B cell (primary cell): ENCODE data around the gene LRFN4. TPM values are rescaled to one million over a fixed set of nuclear protein-coding genes. Genes with fewer than 3 reads are reported as not detected.

ENCODE experiments used
- ATAC-seq: fragments of 200-7000 bp; cut with Tn5 transposase; one replicate; pipeline ENCODE4 v1.10.0; 2021; ENCODE audit warnings: low read depth, mild to moderate bottlenecking, moderate number of reproducible peaks, moderate library complexity
- CTCF ChIA-PET: fragments of 350-600 bp; sonication (Branson Sonifier 250); formaldehyde crosslinking; loops from one replicate; lab custom pipeline; 2021; ENCODE audit warnings: antibody characterized with exemption, inconsistent platforms; lab: Charles Lee
- POLR2A ChIA-PET: fragments of 350-600 bp; sonication (Branson Sonifier 250); formaldehyde crosslinking; loops from one replicate; lab custom pipeline; 2021; ENCODE audit warnings: antibody characterized with exemption; lab: Charles Lee
- DNase-seq: peaks from one replicate; pipeline ENCODE4 v3.0.0; 2013
- H2AFZ ChIP-seq: 2 replicates; pipeline ENCODE4 v1.6.1; 2012; ENCODE audit warnings: mild to moderate bottlenecking, low read depth, low read length; ENCODE audit not compliant: insufficient read depth, poor library complexity, severe bottlenecking
- H3K27ac ChIP-seq, 2 donors: 1 replicate in 1 of 2; 2 replicates in 1 of 2; pipeline ENCODE4 v1.5.1; 2012 to 2013; ENCODE audit warnings: low read length in 2 of 2, mild to moderate bottlenecking in 2 of 2, moderate library complexity in 1 of 2
- H3K27me3 ChIP-seq, 4 experiments: fragments of 200-600 bp in 1 of 4; sonication (generic) in 1 of 4; replicated peaks in 1 of 4; 1 replicate in 2 of 4; 2 replicates in 2 of 4; pipeline versions ENCODE4 v1.6.1 to v1.7.0; 2013 to 2016; ENCODE audit warnings: low read length in 3 of 4, mild to moderate bottlenecking in 2 of 4, mixed read lengths in 1 of 4, moderate library complexity in 1 of 4; ENCODE audit not compliant: insufficient read depth in 4 of 4, control insufficient read depth in 3 of 4; ENCODE audit errors: control extremely low read depth in 1 of 4
- H3K36me3 ChIP-seq, 2 experiments: replicated peaks in 1 of 2; 1 replicate in 1 of 2; 2 replicates in 1 of 2; pipeline versions ENCODE4 v1.6.1 to v1.7.1; 2013; ENCODE audit warnings: low read length in 1 of 2; ENCODE audit not compliant: insufficient read depth in 2 of 2, control insufficient read depth in 1 of 2; ENCODE audit errors: control extremely low read depth in 1 of 2, extremely low read depth in 1 of 2
- H3K4me1 ChIP-seq, 2 donors: fragments of 200-600 bp in 1 of 2; sonication (generic) in 1 of 2; 1 replicate in 1 of 2; 2 replicates in 1 of 2; pipeline versions ENCODE4 v1.5.1 to v1.6.1; 2013 to 2017; ENCODE audit warnings: low read length in 2 of 2; ENCODE audit not compliant: control insufficient read depth in 2 of 2, insufficient read depth in 2 of 2
- H3K4me2 ChIP-seq: replicated peaks from 2 replicates; pipeline ENCODE3; 2012; ENCODE audit warnings: mild to moderate bottlenecking, low read depth, low read length; ENCODE audit not compliant: poor library complexity, severe bottlenecking
- H3K4me3 ChIP-seq, 5 experiments: fragments of 200-600 bp in 1 of 5; sonication (generic) in 1 of 5; 1 replicate in 3 of 5; 2 replicates in 2 of 5; pipeline versions ENCODE4 v1.5.1 to v1.7.0; 2011 to 2016; ENCODE audit warnings: low read length in 4 of 5, mild to moderate bottlenecking in 4 of 5, low read depth in 2 of 5, control low read depth in 1 of 5, moderate library complexity in 1 of 5; ENCODE audit not compliant: insufficient read depth in 1 of 5; ENCODE audit errors: control extremely low read depth in 1 of 5, extremely low read depth in 1 of 5
- H3K79me2 ChIP-seq: fragments of 200-600 bp; sonication (generic); one replicate; pipeline ENCODE4 v1.6.0; 2016; ENCODE audit warnings: low read length; ENCODE audit not compliant: control insufficient read depth, insufficient read depth
- H3K9ac ChIP-seq: fragments of 200-600 bp; sonication (generic); 2 replicates; pipeline ENCODE4 v1.6.1; 2017; ENCODE audit warnings: mild to moderate bottlenecking, low read length, moderate library complexity
- H3K9me3 ChIP-seq, 3 donors: one replicate each; pipeline versions ENCODE4 v1.6.1 to v1.7.1; 2013; ENCODE audit warnings: low read length in 2 of 3; ENCODE audit not compliant: control insufficient read depth in 2 of 3, insufficient read depth in 1 of 3; ENCODE audit errors: control extremely low read depth in 1 of 3
- H4K20me1 ChIP-seq: 2 replicates; pipeline ENCODE4 v1.6.0; 2012; ENCODE audit warnings: mild to moderate bottlenecking, low read length; ENCODE audit not compliant: insufficient read depth, control insufficient read depth, poor library complexity, severe bottlenecking
- H3K27ac Mint-ChIP-seq: one replicate; pipeline ENCODE4 v1.8.0; 2021; ENCODE audit warnings: mixed read lengths
- H3K27me3 Mint-ChIP-seq: one replicate; pipeline ENCODE4 v1.8.0; 2021; ENCODE audit warnings: mixed read lengths
- H3K4me1 Mint-ChIP-seq: one replicate; pipeline ENCODE4 v1.8.0; 2021; ENCODE audit warnings: mixed read lengths
- H3K4me3 Mint-ChIP-seq: one replicate; pipeline ENCODE4 v1.8.0; 2021; ENCODE audit warnings: mixed read lengths
- H3K9me3 Mint-ChIP-seq: one replicate; pipeline ENCODE4 v1.8.0; 2022; ENCODE audit warnings: mixed read lengths; ENCODE audit not compliant: insufficient read depth
- EZH2 ChIP-seq: IDR thresholded peaks from 2 replicates; pipeline ENCODE4 v1.6.1; 2012; ENCODE audit warnings: borderline replicate concordance, low read depth, mild to moderate bottlenecking, moderate library complexity, low read length; ENCODE audit not compliant: insufficient read depth, poor library complexity, severe bottlenecking
- WGBS: methylation state at CpG from one replicate; pipeline ENCODE4 v1.1.5; 2013; ENCODE audit warnings: missing lambda C conversion rate; ENCODE audit not compliant: insufficient coverage; 5-methylcytosine and 5-hydroxymethylcytosine counted together
- intact Hi-C: fragments of 100-400 bp; cut with micrococcal nuclease; formaldehyde crosslinking; loops from one replicate; pipeline ENCODE4 v1.10.0; 2022
- polyA plus RNA-seq: library from polyadenylated mRNA; depleted of rRNA; stranded (reverse); fragments of >200 nt; gene quantifications from 2 replicates; pipeline ENCODE4 v1.2.3, GENCODE V29; 2012
- total RNA-seq, 2 donors: library from RNA; stranded (reverse); fragments of 120-200 nt in 1 of 2; gene quantifications; 1 replicate in 1 of 2; 2 replicates in 1 of 2; pipeline versions ENCODE4 v1.2.3 to v1.2.4, GENCODE V29; 2013 to 2022
- TF ChIP-seq, protein P1 (sequence below): fragments of 200-600 bp; IDR thresholded peaks from one replicate; pipeline ENCODE4 v1.8.0; 2022; ENCODE audit warnings: antibody characterized with exemption, mild to moderate bottlenecking

LRFN4 gene
- total and polyA plus RNA-seq, 2 donors (not counting 1 experiment from before 2014, with no cell fraction given), result 7.1 to 12.1 TPM

DNA sequence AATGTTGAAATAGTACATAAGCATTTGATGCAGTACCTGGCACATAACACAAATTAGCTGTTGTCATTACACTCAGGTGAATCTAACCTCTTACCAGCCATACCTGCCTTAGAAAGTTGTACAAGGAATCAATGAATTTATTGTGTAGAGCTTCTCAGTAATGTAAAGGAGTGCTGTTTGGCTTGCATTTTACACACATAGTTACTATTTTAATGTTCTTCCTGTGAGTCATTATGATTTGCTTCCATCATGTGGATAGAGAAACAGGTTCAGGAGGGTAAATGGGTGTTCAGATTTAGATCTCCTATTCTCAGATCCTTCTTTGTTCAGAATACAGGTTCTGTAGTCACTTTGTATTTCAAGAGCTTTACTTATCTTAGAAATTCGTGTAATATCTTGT is 41.2 kb upstream of the LRFN4 start:
- Histone ChIP-seq H3K27ac (no peak overlapping the region), H4K20me1 (no peaks in the 10 kb centered on the region), H3K79me2 (no peaks in the 10 kb centered on the region), H3K4me3 (no peak overlapping the region), H2AFZ (no peak overlapping the region), H3K4me1 (no peaks in the 10 kb centered on the region), H3K36me3 (peaks cover 2 to 18% of the 10 kb centered on the region in 2 experiments), H3K4me2 (no peak overlapping the region), H3K9ac (no peak overlapping the region), H3K9me3 (no peaks in the 10 kb centered on the region), H3K27me3 (no peaks in the 10 kb centered on the region)
- no peak for TF ChIP-seq EZH2
- TF ChIP-seq, protein P1, sequence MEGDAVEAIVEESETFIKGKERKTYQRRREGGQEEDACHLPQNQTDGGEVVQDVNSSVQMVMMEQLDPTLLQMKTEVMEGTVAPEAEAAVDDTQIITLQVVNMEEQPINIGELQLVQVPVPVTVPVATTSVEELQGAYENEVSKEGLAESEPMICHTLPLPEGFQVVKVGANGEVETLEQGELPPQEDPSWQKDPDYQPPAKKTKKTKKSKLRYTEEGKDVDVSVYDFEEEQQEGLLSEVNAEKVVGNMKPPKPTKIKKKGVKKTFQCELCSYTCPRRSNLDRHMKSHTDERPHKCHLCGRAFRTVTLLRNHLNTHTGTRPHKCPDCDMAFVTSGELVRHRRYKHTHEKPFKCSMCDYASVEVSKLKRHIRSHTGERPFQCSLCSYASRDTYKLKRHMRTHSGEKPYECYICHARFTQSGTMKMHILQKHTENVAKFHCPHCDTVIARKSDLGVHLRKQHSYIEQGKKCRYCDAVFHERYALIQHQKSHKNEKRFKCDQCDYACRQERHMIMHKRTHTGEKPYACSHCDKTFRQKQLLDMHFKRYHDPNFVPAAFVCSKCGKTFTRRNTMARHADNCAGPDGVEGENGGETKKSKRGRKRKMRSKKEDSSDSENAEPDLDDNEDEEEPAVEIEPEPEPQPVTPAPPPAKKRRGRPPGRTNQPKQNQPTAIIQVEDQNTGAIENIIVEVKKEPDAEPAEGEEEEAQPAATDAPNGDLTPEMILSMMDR, result no peak
- ChIA-PET CTCF (interaction anchor here (1.7 kb wide), 1 partner anchor 120 kb away, joined by 6 read pairs; no protein-coding TSS in a partner anchor), POLR2A (no interaction called here)
- Mint-ChIP-seq H3K4me3 (no peak overlapping the region), H3K27ac (no peak overlapping the region), H3K27me3 (no peaks in the 10 kb centered on the region), H3K4me1 (no peaks in the 10 kb centered on the region), H3K9me3 (no peaks in the 10 kb centered on the region)
- 100% methylated on average over 1 of the region's 1 CpG for WGBS
- DNase-seq (no peak), ATAC-seq (no peak)
- intact Hi-C loops, result no loop called here

GRCh38 chr11:66818231-66818955 is 38.5 kb upstream of the LRFN4 start:
- Histone ChIP-seq H3K36me3 (peaks cover 2 to 21% of the 10 kb centered on the region in 2 experiments), H3K9me3 (no peaks in the 10 kb centered on the region), H3K4me1 (no peaks in the 10 kb centered on the region), H3K27me3 (no peaks in the 10 kb centered on the region), H2AFZ (no peak overlapping the region), H4K20me1 (no peaks in the 10 kb centered on the region), H3K27ac (no peak overlapping the region), H3K9ac (no peak overlapping the region), H3K4me2 (no peak overlapping the region), H3K4me3 (no peak overlapping the region), H3K79me2 (no peaks in the 10 kb centered on the region)
- no peak overlapping the region for H3K4me3 Mint-ChIP-seq
- intact Hi-C loops, result no loop called here
- ChIA-PET POLR2A (interaction anchor here (0.6 kb wide), 1 partner anchor 73 kb away, joined by 3 read pairs; no protein-coding TSS in a partner anchor), CTCF (interaction anchor here (2.4 kb wide), 1 partner anchor 122 kb away, joined by 11 read pairs; no protein-coding TSS in a partner anchor)
- ATAC-seq (no peak), DNase-seq (no peak)
- no peaks in the 10 kb centered on the region for H3K27me3 Mint-ChIP-seq
- no peak overlapping the region for H3K27ac Mint-ChIP-seq
- no peak for TF ChIP-seq EZH2
- TF ChIP-seq, protein P1, result no peak
- no peaks in the 10 kb centered on the region for H3K9me3 Mint-ChIP-seq
- WGBS, result 100% methylated on average over 2 of the region's 3 CpGs
- no peaks in the 10 kb centered on the region for H3K4me1 Mint-ChIP-seq
